HPDE6-E6E7 (cell line): Measurements from ENCODE around the gene NMNAT2.

Experiments
- DNase-seq: peaks from one replicate; pipeline ENCODE4 v3.0.0; 2011; ENCODE audit warnings: missing footprints; ENCODE audit errors: extremely low spot score

The NMNAT2 gene

GRCh38 chr1:183237046-183237445 lies 181.1 kb downstream of the NMNAT2 start:
- no peak for DNase-seq

GRCh38 chr1:183236158-183236725 lies 181.9 kb downstream of the NMNAT2 start:
- DNase-seq: no peak

- DNase-seq: no peak
Measured at GRCh38 chr1:183235503-183235902, 182.7 kb downstream of the NMNAT2 start.

GRCh38 chr1:183234660-183235476 lies 183.3 kb downstream of the NMNAT2 start:
- peak; percentile 97 for DNase-seq

- no peak for DNase-seq
Measured at GRCh38 chr1:183233113-183233512, 185.1 kb downstream of the NMNAT2 start.

GRCh38 chr1:183231545-183231944 lies 186.6 kb downstream of the NMNAT2 start:
- no peak for DNase-seq

- no peak for DNase-seq
Measured at GRCh38 chr1:183230413-183230812, 187.8 kb downstream of the NMNAT2 start.

GRCh38 chr1:183228347-183229220 lies 189.6 kb downstream of the NMNAT2 start:
- no peak for DNase-seq

GRCh38 chr1:183227422-183228346 lies 190.5 kb downstream of the NMNAT2 start:
- DNase-seq: no peak

- DNase-seq: no peak
Measured at GRCh38 chr1:183226963-183227362, 191.2 kb downstream of the NMNAT2 start.

GRCh38 chr1:183226361-183226760 lies 191.8 kb downstream of the NMNAT2 start:
- no peak for DNase-seq

- no peak for DNase-seq
Measured at GRCh38 chr1:183223467-183223866, 194.7 kb downstream of the NMNAT2 start.

- no peak for DNase-seq
Measured at GRCh38 chr1:183222909-183223308, 195.3 kb downstream of the NMNAT2 start.

GRCh38 chr1:183219616-183220009 lies 198.6 kb downstream of the NMNAT2 start:
- DNase-seq: no peak

GRCh38 chr1:183218971-183219615 lies 199.1 kb downstream of the NMNAT2 start:
- DNase-seq: no peak

- no peak for DNase-seq
Measured at GRCh38 chr1:183218027-183218618, 200.1 kb downstream of the NMNAT2 start.

GRCh38 chr1:183215936-183216335 lies 202.2 kb downstream of the NMNAT2 start:
- DNase-seq: no peak

- no peak for DNase-seq
Measured at GRCh38 chr1:183215076-183215720, 203.0 kb downstream of the NMNAT2 start.

GRCh38 chr1:183214021-183214970 lies 203.9 kb downstream of the NMNAT2 start:
- DNase-seq: no peak
